ENCODE results near the gene CKAP4.

The CKAP4 gene

GRCh38 chr12:106193394-106194215 is 54.2 kb downstream of the CKAP4 start:
- Histone ChIP-seq H3K27ac (ENCODE audit: low read depth, low read length) (no peak overlapping the region), H4K20me1 (ENCODE audit: low read depth, low read length) (no peaks in the 10 kb centered on the region), H3F3A (ENCODE audit: insufficient read depth) (no peaks in the 10 kb centered on the region), H3K4me3 (ENCODE audit: insufficient read depth, low read length, poor library complexity, severe bottlenecking) (no peak overlapping the region), H2AFZ (ENCODE audit: low read depth, low read length, severe bottlenecking) (no peak overlapping the region), H3K79me2 (ENCODE audit: insufficient read depth, low read length) (no peaks in the 10 kb centered on the region), H3K36me3 (ENCODE audit: low read length) (no peaks in the 10 kb centered on the region), H3K27me3 (ENCODE audit: low read length) (no peaks in the 10 kb centered on the region), H3K9me3 (ENCODE audit: insufficient read depth, low read length) (no peaks in the 10 kb centered on the region), H3K9me2 (replicated peaks; ENCODE audit: insufficient read depth, low read length) (no peaks in the 10 kb centered on the region), H3K9ac (ENCODE audit: low read length) (no peak overlapping the region), H3K4me2 (ENCODE audit: low read depth, low read length, poor library complexity, severe bottlenecking) (no peak overlapping the region)
- no peak for TF ChIP-seq EZH2phosphoT487 (conservative IDR thresholded peaks at IDR 0.05; ENCODE audit: low read length)
- no peak for TF ChIP-seq CTCF (IDR thresholded peaks at IDR 0.05; ENCODE audit: insufficient read depth, low read length, poor library complexity, severe bottlenecking)

GRCh38 chr12:106192659-106193393 is 55.0 kb downstream of the CKAP4 start:
- H3K27me3 ChIP-seq (ENCODE audit: low read length): no peaks in the 10 kb centered on the region
- no peak overlapping the region for H3K4me2 ChIP-seq (ENCODE audit: low read depth, low read length, poor library complexity, severe bottlenecking)
- no peaks in the 10 kb centered on the region for H3K36me3 ChIP-seq (ENCODE audit: low read length)
- TF ChIP-seq EZH2phosphoT487 (conservative IDR thresholded peaks at IDR 0.05; ENCODE audit: low read length) (no peak), CTCF (IDR thresholded peaks at IDR 0.05; ENCODE audit: insufficient read depth, low read length, poor library complexity, severe bottlenecking) (no peak)
- no peak overlapping the region for H3K9ac ChIP-seq (ENCODE audit: low read length)
- no peaks in the 10 kb centered on the region for H3K9me3 ChIP-seq (ENCODE audit: insufficient read depth, low read length)
- no peaks in the 10 kb centered on the region for H3K9me2 ChIP-seq (replicated peaks; ENCODE audit: insufficient read depth, low read length)
- no peak overlapping the region for H3K27ac ChIP-seq (ENCODE audit: low read depth, low read length)
- no peaks in the 10 kb centered on the region for H3F3A ChIP-seq (ENCODE audit: insufficient read depth)
- no peak overlapping the region for H3K4me3 ChIP-seq (ENCODE audit: insufficient read depth, low read length, poor library complexity, severe bottlenecking)
- no peak overlapping the region for H2AFZ ChIP-seq (ENCODE audit: low read depth, low read length, severe bottlenecking)
- H4K20me1 ChIP-seq (ENCODE audit: low read depth, low read length): no peaks in the 10 kb centered on the region
- H3K79me2 ChIP-seq (ENCODE audit: insufficient read depth, low read length): no peaks in the 10 kb centered on the region

GRCh38 chr12:106190581-106190980 is 57.2 kb downstream of the CKAP4 start:
- TF ChIP-seq EZH2phosphoT487 (conservative IDR thresholded peaks at IDR 0.05; ENCODE audit: low read length): no peak
- no peak for TF ChIP-seq CTCF (IDR thresholded peaks at IDR 0.05; ENCODE audit: insufficient read depth, low read length, poor library complexity, severe bottlenecking)
- Histone ChIP-seq H3K4me3 (ENCODE audit: insufficient read depth, low read length, poor library complexity, severe bottlenecking) (no peak overlapping the region), H3K9me2 (replicated peaks; ENCODE audit: insufficient read depth, low read length) (no peaks in the 10 kb centered on the region), H2AFZ (ENCODE audit: low read depth, low read length, severe bottlenecking) (no peak overlapping the region), H3F3A (ENCODE audit: insufficient read depth) (no peaks in the 10 kb centered on the region), H3K4me2 (ENCODE audit: low read depth, low read length, poor library complexity, severe bottlenecking) (no peak overlapping the region), H3K36me3 (ENCODE audit: low read length) (no peaks in the 10 kb centered on the region), H3K27ac (ENCODE audit: low read depth, low read length) (no peak overlapping the region), H3K79me2 (ENCODE audit: insufficient read depth, low read length) (no peaks in the 10 kb centered on the region), H3K9me3 (ENCODE audit: insufficient read depth, low read length) (no peaks in the 10 kb centered on the region), H3K9ac (ENCODE audit: low read length) (no peak overlapping the region), H3K27me3 (ENCODE audit: low read length) (no peaks in the 10 kb centered on the region), H4K20me1 (ENCODE audit: low read depth, low read length) (no peaks in the 10 kb centered on the region)

Data from SU-DHL-6 (cell line).